ENCODE data around the gene RNF217. TPM values are rescaled to one million over a fixed set of nuclear protein-coding genes. Genes with fewer than 3 reads are reported as not detected.
A peak's percentile ranks its signal among the peaks of the same experiment; 100 is the strongest.

RNF217 gene
- total and polyA plus RNA-seq, 2 of the 8 experiments (the other 6 are each of a cell fraction or from before 2014, with no cell fraction given), result 2.0 to 8.9 TPM

GRCh38 chr6:124963416-124963785, 1.2 kb downstream of the RNF217 start:
- H3K4me1 ChIP-seq (replicated peaks in 1 of 4; ENCODE audit: control insufficient read depth in 3 of 4, insufficient read depth in 4 of 4, low read length in 3 of 4), result peaks cover 0 to 2% (median 0%) of the 10 kb centered on the region in 4 experiments; a peak in 2 of 7 replicates
- H3K79me2 ChIP-seq (ENCODE audit: control insufficient read depth in 1 of 2, insufficient read depth in 2 of 2, low read length in 2 of 2), result peaks cover 0 to 15% of the 10 kb centered on the region in 2 experiments; a peak in 2 of 4 replicates
- WGBS, 2 experiments (ENCODE audit: extremely low coverage in 1 of 2, insufficient coverage in 1 of 2, insufficient read length in 1 of 2, insufficient replicate concordance in 2 of 2, low coverage in 1 of 2, low lambda C conversion rate in 2 of 2, missing lambda C conversion rate in 1 of 2), result 12% methylated on average over 9 of the region's 9 CpGs; no CpG with 5 or more reads in 1 of the 2 experiments
- no peaks in the 10 kb centered on the region for H4K20me1 ChIP-seq (replicated peaks in 1 of 2; ENCODE audit: control insufficient read depth in 1 of 2, insufficient read depth in 2 of 2, low read length in 2 of 2)
- TF ChIP-seq TEAD4 (IDR thresholded peaks at IDR 0.05; ENCODE audit: low read depth, low read length) (no peak), POLR2A (IDR thresholded peaks at IDR 0.05; ENCODE audit: control extremely low read depth in 1 of 2, low read depth in 2 of 2, low read length in 2 of 2) (0 out of 3 replicates have a peak, but pooled peaks of 1 of the 2 experiments have one; percentile 0), POU5F1 (IDR thresholded peaks at IDR 0.05; ENCODE audit: low read depth, low read length) (no peak)
- no peak overlapping the region for H2BK15ac ChIP-seq (ENCODE audit: low read length)
- no peaks in the 10 kb centered on the region for H3K36me3 ChIP-seq (ENCODE audit: control insufficient read depth in 2 of 4, insufficient read depth in 4 of 4, low read length in 3 of 4)
- H3K23ac ChIP-seq (ENCODE audit: insufficient read length), result no peak overlapping the region
- H3K79me1 ChIP-seq (ENCODE audit: low read depth, low read length), result no peaks in the 10 kb centered on the region
- peak overlapping the region in 2 of 4 experiments; percentile 53 to 63; a peak in 1 of 7 replicates for H3K9ac ChIP-seq (replicated peaks in 1 of 4; ENCODE audit: extremely low read depth in 1 of 4, low read depth in 3 of 4, low read length in 3 of 4)
- H2BK12ac ChIP-seq (ENCODE audit: low read depth, low read length), result peak overlapping the region; percentile 3; the same call in 1 of the 2 replicates
- peak overlapping the region; percentile 68; the same call in 1 of the 2 replicates for H3K18ac ChIP-seq (ENCODE audit: extremely low read depth, low read length)
- no peak overlapping the region for H3K4ac ChIP-seq (replicated peaks; ENCODE audit: insufficient read length, low read depth, low read length)
- H2AFZ ChIP-seq (ENCODE audit: low read length), result peak overlapping the region; percentile 88
- POLR2A ChIA-PET (ENCODE audit: partially characterized antibody), result interaction anchor here (1.0 to 1.7 kb wide), 3 partner anchors 10 to 39 kb away, joined by 3 to 9 read pairs (median 4); no protein-coding TSS in a partner anchor
- no peak overlapping the region for H4K8ac ChIP-seq (ENCODE audit: extremely low read depth, insufficient read depth, low read length)
- CTCF ChIA-PET (ENCODE audit: partially characterized antibody), result interaction anchor here (0.9 to 3.6 kb wide), 10 partner anchors 10 to 192 kb away, joined by 3 to 18 read pairs (median 4); no protein-coding TSS in a partner anchor
- H3K4me3 ChIP-seq (ENCODE audit: extremely low read depth in 1 of 4, insufficient read depth in 2 of 4, low read depth in 3 of 4, low read length in 4 of 4), result peak overlapping the region; percentile 69 to 92 (median 81)
- H3K4me2 ChIP-seq (ENCODE audit: insufficient read depth in 1 of 2, low read depth in 2 of 2, low read length in 2 of 2), result peak overlapping the region; percentile 92 to 95
- FAIRE-seq, result no peak
- peaks cover 2% of the 10 kb centered on the region for H3K23me2 ChIP-seq (ENCODE audit: low read depth, low read length)
- H2BK20ac ChIP-seq (ENCODE audit: low read length), result no peak overlapping the region
- H3K27me3 ChIP-seq (replicated peaks in 1 of 4; ENCODE audit: control insufficient read depth in 3 of 4, extremely low read depth in 1 of 4, insufficient read depth in 3 of 4, low read length in 3 of 4), result peaks cover 0 to 5% (median 2%) of the 10 kb centered on the region in 4 experiments; a peak in 2 of 7 replicates
- peak overlapping the region; percentile 60 for H4K91ac ChIP-seq (replicated peaks; ENCODE audit: insufficient read length, low read length)
- H2AK5ac ChIP-seq (ENCODE audit: low read depth, low read length), result no peak overlapping the region
- no peak overlapping the region for H3K56ac ChIP-seq (replicated peaks; ENCODE audit: insufficient read length, low read depth, low read length)
- H3K14ac ChIP-seq (ENCODE audit: insufficient read length), result no peak overlapping the region
- no peak overlapping the region for H3K27ac ChIP-seq (ENCODE audit: low read depth, low read length)
- no peaks in the 10 kb centered on the region for H3K9me3 ChIP-seq (ENCODE audit: insufficient read depth in 2 of 2, low read depth in 1 of 2, low read length in 1 of 2)
- H2BK5ac ChIP-seq (ENCODE audit: low read depth, low read length), result no peak overlapping the region
- H2BK120ac ChIP-seq (replicated peaks; ENCODE audit: low read depth, low read length), result no peak overlapping the region
- H4K5ac ChIP-seq (ENCODE audit: insufficient read length, low read depth, low read length), result no peak overlapping the region
- DNase-seq (ENCODE audit: low read depth in 1 of 2, low spot score in 2 of 2), result no peak

Measured in H1 (cell line).